ENCODE measurements around the gene LDLRAD4. TPM values are rescaled to one million over a fixed set of nuclear protein-coding genes. Genes with fewer than 3 reads are reported as not detected.

Gene LDLRAD4
- total RNA-seq, 1 donor = 50.9 TPM

DNA sequence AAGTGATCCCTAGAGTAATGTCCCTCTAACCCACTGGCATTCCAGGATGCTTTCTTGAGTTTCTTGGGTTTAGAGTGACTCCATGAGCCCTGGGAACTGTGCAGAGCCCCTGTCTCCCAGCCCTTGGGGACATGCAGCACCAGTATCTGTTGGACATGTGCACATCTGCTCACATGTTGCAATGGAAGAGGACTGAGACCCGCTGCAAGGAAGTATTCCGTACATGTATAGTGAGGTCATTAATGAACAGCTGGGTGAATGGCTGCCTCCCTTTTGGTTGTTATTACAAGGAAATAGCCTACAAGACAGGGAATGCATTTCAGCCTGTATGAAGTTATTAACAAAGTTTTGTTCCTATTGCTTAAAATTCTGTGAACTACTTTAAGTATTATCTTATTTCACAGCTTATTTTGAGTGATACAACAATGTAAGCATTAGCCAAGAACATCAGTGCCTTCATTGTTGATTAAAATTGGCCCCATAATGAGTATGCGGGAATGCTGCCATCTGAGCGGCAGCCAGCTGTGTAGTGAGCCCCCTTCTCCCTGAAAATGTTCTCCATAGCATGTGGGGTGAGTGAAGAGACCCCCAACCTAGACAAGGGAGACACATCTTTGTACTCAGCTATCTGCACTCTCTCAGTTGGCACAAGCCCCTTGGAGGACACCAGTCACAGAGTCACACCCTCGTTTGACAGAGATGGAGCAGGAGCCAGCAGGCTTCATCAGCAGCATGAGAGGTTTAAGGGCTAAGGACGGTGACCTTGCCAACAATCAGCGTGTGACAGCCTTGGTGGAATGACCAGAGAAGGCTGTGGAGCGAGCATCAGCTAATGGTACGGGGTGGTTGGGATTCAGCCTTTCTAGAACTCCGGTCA lies 420.4 kb downstream of the LDLRAD4 start:
- H3K27me3 ChIP-seq (ENCODE audit: insufficient read depth, low read length) = peaks cover 4% of the 10 kb centered on the region
- no peaks in the 10 kb centered on the region for H3K9me3 ChIP-seq (ENCODE audit: low read depth, low read length)
- H3K4me3 ChIP-seq (ENCODE audit: low read length) = no peak overlapping the region
- peaks cover 6% of the 10 kb centered on the region for H3K4me1 ChIP-seq (ENCODE audit: insufficient read depth, low read length)

DNA sequence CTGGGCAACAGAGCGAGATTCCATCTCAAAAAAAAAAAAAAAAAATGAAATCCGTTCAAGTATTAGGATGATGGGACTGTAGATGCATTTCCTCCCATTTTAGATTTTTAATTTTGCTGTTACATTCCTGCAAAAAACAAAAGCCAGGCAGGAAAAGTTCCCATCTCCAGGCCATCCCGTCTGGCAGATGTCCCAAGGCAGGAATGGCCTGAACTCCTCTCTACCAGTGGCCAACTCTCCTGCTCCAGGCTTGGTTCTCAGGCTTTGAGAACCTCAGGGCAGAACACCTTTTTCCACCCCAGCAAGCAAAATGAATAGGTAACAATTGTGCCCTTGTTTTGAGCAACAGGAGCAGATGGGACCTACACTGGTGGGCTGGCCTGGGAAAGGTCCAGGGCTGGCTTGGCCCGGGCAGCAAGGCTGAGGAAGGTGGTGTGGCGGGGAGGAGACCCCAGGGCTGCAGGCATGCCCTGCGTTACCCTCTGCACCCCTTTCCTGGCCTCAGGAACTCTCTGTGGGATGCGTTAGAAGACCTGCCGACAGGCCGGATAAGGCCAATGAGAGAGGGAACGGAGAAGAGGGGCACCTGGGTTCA lies 421.8 kb downstream of the LDLRAD4 start:
- H3K4me1 ChIP-seq (ENCODE audit: insufficient read depth, low read length) = peaks cover 6% of the 10 kb centered on the region
- no peak overlapping the region for H3K4me3 ChIP-seq (ENCODE audit: low read length)
- H3K27me3 ChIP-seq (ENCODE audit: insufficient read depth, low read length) = peaks cover 4% of the 10 kb centered on the region
- H3K9me3 ChIP-seq (ENCODE audit: low read depth, low read length) = no peaks in the 10 kb centered on the region

DNA sequence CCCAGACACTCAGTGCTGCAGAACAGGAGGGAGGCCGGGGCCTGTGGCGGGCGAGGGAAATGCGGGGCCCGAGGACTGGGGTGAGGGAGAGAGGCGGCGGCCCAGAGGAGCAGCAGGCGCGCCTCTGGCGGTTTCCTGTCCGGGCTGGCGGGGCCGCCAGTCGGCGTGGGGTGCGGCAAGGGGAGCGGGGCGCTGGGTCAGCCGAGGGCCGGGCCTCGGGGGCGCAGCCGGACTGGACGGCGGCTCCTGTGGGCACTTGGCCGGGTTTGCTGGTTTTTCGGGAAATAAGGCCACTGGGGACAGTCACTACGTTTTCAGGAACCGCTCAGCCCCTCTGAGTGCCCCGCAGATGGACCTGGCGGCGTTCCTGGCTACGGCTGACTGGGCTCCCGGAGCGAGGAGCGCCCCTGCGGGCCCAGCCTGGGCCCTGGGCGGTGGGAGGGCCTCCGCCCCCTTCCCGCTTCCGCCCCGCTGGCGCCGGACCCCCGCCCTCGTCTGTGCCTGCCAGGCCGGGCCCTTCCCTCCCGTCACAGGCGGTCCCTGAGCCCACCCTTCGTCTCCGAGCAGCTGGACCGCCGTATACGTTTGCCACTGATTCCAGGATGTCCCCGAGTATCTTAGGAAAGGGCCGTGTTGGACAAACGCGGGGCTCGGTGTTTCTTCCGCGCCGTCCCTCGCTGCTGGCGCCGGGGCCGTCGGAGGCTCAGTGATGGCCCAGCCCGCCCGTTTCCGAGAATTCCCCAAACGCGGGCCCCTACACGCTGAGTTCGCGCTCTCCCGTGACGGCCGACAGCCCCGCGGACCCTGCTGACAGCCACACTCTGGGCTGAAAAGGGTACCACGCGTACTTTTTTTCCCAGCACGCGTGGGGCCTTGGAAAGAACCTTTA lies 423.2 kb downstream of the LDLRAD4 start:
- H3K9me3 ChIP-seq (ENCODE audit: low read depth, low read length) = no peaks in the 10 kb centered on the region
- H3K27me3 ChIP-seq (ENCODE audit: insufficient read depth, low read length) = peaks cover 4% of the 10 kb centered on the region
- H3K4me3 ChIP-seq (ENCODE audit: low read length) = no peak overlapping the region
- peaks cover 6% of the 10 kb centered on the region for H3K4me1 ChIP-seq (ENCODE audit: insufficient read depth, low read length)

DNA sequence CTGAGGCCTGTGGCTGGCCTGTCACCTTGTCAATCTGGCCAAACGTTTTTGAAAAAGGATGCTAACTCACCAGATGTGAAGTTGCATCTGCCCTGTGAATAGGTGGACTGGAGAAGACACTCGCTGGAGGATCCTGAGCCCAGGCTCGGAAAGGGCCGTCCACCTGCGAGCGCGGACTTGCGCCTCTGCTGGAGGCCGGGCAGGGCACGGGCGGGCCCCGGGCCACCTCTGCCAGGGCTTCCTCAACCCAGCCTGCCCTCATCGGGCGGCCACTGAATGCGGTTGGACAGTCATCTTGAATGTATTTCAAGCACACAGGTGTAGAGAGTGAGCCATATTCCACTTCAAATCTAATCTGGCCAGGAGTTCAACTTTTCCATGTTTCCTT lies 423.9 kb downstream of the LDLRAD4 start:
- H3K4me3 ChIP-seq (ENCODE audit: low read length) = no peak overlapping the region
- H3K4me1 ChIP-seq (ENCODE audit: insufficient read depth, low read length) = peaks cover 6% of the 10 kb centered on the region
- peaks cover 4% of the 10 kb centered on the region for H3K27me3 ChIP-seq (ENCODE audit: insufficient read depth, low read length)
- no peaks in the 10 kb centered on the region for H3K9me3 ChIP-seq (ENCODE audit: low read depth, low read length)

DNA sequence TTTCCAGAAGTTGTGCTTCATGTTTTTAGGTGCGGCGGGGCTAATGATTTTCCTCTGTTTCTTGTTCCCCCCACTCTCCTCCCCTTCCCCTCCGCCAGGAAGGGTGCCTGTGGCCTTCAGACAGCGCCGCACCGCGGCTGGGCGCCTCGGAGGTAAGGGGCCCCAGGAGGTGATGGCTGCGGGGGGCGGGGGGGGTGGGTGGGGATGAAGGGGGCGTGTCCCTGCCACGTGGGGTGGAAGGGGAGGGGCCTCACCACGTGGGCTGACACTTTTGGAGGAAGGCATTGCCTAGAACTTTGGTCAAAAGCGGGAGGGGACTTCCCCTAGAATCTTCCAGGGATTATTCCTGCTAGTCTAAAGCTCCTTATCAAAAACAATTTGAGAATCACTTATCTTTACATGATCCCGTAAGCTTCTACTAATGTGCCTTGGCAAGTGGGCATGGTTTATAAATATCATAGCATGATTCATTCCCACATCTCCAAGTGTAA lies 424.7 kb downstream of the LDLRAD4 start:
- Histone ChIP-seq H3K27me3 (ENCODE audit: insufficient read depth, low read length) (peaks cover 4% of the 10 kb centered on the region), H3K4me3 (ENCODE audit: low read length) (no peak overlapping the region), H3K9me3 (ENCODE audit: low read depth, low read length) (no peaks in the 10 kb centered on the region), H3K4me1 (ENCODE audit: insufficient read depth, low read length) (peaks cover 6% of the 10 kb centered on the region)

DNA sequence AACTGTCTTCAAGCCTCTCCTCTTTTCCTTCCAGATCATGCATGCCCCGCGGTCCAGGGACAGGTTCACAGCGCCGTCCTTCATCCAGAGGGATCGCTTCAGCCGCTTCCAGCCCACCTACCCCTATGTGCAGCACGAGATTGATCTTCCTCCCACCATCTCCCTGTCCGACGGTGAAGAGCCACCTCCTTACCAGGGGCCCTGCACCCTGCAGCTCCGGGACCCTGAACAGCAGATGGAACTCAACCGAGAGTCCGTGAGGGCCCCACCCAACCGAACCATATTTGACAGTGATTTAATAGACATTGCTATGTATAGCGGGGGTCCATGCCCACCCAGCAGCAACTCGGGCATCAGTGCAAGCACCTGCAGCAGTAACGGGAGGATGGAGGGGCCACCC lies 426.5 kb downstream of the LDLRAD4 start:
- Histone ChIP-seq H3K4me1 (ENCODE audit: insufficient read depth, low read length) (peaks cover 6% of the 10 kb centered on the region), H3K9me3 (ENCODE audit: low read depth, low read length) (no peaks in the 10 kb centered on the region), H3K27me3 (ENCODE audit: insufficient read depth, low read length) (peaks cover 4% of the 10 kb centered on the region), H3K4me3 (ENCODE audit: low read length) (no peak overlapping the region)

DNA sequence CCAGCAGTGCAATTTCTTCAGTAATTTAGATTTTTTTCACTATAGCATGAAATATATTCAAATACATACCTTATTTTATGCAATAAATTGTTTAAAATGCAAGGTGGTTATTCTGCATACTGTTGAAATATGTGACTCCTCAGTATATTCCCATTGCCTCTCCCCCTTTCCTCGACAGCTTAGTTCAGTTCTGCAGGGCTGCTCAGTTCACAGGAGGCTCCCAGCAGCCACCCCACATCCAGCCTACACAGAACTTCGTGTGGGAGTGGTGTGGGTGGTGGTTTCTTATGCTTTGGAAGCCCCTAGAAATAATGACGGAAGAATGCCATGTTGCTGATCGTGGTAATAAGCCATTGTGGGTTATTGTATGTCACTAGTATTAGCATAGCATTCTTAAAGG lies 428.1 kb downstream of the LDLRAD4 start:
- Histone ChIP-seq H3K27me3 (ENCODE audit: insufficient read depth, low read length) (no peaks in the 10 kb centered on the region), H3K4me3 (ENCODE audit: low read length) (no peak overlapping the region), H3K9me3 (ENCODE audit: low read depth, low read length) (no peaks in the 10 kb centered on the region), H3K4me1 (ENCODE audit: insufficient read depth, low read length) (no peaks in the 10 kb centered on the region)

DNA sequence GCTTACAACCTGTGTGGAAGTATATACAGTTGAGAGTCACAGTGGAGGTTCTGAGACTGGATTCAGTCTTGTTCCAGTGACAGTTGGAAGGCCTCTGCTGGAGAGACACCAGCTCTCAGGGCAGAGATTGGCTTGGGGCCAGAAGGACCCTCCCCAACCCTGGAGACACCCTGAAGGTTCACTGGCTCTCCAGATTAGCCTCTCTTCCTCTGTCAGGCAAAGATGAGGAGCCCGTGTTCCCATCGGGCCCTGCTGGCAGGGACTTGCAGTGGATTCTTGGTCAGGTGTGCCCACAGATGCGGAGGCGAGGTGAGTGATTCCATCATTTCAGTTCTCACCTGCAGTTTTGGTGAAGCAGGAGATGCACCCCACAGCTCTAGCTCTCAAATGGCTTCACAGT lies 429.2 kb downstream of the LDLRAD4 start:
- no peaks in the 10 kb centered on the region for H3K4me1 ChIP-seq (ENCODE audit: insufficient read depth, low read length)
- no peaks in the 10 kb centered on the region for H3K9me3 ChIP-seq (ENCODE audit: low read depth, low read length)
- H3K27me3 ChIP-seq (ENCODE audit: insufficient read depth, low read length) = no peaks in the 10 kb centered on the region
- no peak overlapping the region for H3K4me3 ChIP-seq (ENCODE audit: low read length)

DNA sequence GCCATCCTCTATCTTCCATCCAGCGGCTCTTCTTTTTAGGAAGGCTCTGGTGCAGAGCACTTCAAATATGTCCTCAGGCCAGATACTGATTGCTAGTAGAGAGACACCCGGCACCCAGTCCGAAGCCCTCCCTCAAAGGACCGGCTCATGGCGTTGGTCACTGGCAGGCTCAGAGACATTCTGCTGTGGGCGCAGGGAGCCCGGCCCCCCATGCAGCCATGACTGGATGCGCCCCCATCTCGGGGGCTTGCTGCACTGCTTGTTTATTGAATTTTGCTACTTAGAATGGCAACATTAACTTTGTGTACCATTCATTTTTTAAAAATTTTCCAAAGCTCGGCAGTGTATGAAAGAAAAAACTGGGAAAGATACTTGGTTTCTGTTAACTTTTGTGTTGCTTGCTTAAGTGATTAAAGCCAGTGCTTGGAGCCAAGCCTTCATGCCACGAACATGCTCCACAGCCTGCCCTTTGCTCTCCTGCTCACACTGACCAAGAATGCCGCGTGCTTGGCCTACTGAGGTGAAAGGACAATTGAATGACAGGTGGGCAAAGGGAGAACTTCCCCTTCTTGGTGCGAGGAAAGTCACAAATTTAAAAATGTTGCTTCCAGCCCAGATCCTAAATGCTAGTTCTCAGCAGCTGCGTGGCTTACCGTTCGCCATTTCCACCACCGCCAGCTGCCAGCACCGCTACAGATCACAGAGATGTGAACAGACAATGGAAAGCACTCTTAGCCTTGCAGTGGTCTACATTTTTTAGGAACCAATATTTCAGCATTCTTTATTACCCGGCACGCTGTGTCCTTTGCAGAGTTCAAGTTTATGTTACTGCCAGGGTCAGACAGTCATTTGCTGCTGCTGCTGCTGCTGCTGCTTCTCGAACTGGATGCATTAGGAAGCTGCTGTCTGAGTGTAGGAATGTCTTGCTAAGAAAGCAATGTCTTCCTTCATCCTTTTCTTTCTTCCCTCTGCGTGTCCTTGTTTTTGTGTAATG lies 431.1 kb downstream of the LDLRAD4 start:
- no peaks in the 10 kb centered on the region for H3K4me1 ChIP-seq (ENCODE audit: insufficient read depth, low read length)
- no peaks in the 10 kb centered on the region for H3K27me3 ChIP-seq (ENCODE audit: insufficient read depth, low read length)
- H3K4me3 ChIP-seq (ENCODE audit: low read length) = no peak overlapping the region
- H3K9me3 ChIP-seq (ENCODE audit: low read depth, low read length) = no peaks in the 10 kb centered on the region

DNA sequence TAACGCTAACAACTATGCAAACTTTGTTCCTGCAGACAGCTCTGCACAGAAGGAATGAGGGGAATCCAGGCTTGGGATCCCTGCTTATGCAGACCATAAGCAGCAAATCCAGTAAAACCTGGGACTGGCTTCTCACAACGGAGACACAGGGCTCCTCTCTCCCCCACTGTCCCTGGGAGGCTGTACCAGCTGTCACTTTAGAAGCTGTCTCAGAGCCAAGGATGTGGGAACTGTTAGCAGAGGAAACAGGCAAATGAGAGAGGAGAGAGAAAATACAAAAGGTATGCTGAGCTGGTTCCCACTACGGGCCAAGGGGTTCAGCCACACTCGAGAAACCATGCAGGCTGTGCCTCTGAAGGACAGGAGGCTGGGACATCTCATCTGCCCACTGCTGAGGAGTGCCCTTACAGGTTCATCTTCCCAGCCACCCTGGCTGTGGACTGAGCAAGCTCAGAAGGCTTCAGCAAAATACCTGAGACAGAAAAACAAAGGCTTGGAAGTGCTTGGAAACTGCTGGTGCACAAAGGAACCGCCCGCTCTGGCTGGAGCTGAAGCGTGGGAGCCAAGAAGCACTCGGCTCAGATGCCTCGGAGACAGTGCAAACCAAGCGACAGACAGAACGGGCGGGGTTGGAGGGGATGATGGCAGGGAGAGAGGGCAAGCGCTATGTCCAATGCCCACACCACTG lies 435.3 kb downstream of the LDLRAD4 start:
- Histone ChIP-seq H3K9me3 (ENCODE audit: low read depth, low read length) (no peaks in the 10 kb centered on the region), H3K27me3 (ENCODE audit: insufficient read depth, low read length) (no peaks in the 10 kb centered on the region), H3K4me1 (ENCODE audit: insufficient read depth, low read length) (no peaks in the 10 kb centered on the region), H3K4me3 (ENCODE audit: low read length) (no peak overlapping the region)

DNA sequence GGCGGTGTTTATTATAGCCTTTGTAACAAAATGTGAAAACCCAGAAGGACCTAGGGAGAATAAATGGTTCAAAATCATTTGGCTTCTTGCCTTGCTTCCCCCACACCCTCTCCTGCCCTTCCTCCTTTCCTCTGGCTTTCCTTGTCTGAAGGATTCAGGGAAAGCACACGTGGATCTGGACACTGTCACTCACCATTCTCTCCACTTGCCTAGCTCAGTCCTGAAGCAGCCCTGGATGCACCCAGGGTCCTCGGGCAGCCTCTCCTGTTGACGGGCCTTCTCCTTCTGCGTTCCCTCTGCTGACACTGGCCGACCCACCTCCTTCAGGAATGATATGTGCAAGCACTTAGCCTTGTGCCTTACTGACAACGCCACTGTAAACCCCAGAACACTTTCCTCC lies 439.4 kb downstream of the LDLRAD4 start:
- Histone ChIP-seq H3K27me3 (ENCODE audit: insufficient read depth, low read length) (no peaks in the 10 kb centered on the region), H3K4me1 (ENCODE audit: insufficient read depth, low read length) (no peaks in the 10 kb centered on the region), H3K9me3 (ENCODE audit: low read depth, low read length) (no peaks in the 10 kb centered on the region), H3K4me3 (ENCODE audit: low read length) (no peak overlapping the region)

DNA sequence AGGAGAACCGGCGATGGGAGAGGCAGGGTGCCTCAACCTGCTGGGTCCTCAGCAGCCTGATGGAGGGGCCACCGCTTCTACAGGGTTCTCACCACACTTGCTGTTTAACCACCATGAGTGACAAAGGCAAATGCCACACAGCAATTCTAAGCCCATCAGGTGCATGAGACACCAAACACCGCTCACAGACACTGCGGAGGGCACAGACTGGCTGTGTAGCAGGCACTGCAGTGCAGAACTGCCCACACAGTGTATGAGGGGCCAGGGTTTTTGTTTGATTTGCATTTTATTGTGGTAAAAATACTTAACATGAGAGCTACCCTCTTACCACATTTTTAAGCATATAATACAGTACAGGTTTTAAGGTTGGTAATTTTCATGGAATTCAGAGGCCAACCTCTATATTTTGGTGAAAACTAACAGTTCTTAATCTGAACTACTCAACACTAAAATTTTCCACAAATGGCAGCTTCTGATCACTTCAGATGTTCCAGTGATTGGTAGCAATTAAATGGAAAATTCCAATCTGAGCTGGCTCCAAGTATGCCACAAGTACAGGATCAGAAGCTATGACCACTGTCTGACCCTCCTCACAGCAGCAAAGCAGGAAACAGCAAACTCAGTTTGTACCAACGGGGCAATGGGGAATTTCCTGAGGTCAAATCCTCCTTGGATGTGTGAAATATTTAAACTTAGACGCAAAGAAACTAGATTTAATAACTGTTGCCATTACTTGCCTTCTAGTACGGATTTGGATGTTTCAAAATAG lies 440.1 kb downstream of the LDLRAD4 start:
- Histone ChIP-seq H3K4me1 (ENCODE audit: insufficient read depth, low read length) (no peaks in the 10 kb centered on the region), H3K9me3 (ENCODE audit: low read depth, low read length) (no peaks in the 10 kb centered on the region), H3K27me3 (ENCODE audit: insufficient read depth, low read length) (no peaks in the 10 kb centered on the region), H3K4me3 (ENCODE audit: low read length) (no peak overlapping the region)

DNA sequence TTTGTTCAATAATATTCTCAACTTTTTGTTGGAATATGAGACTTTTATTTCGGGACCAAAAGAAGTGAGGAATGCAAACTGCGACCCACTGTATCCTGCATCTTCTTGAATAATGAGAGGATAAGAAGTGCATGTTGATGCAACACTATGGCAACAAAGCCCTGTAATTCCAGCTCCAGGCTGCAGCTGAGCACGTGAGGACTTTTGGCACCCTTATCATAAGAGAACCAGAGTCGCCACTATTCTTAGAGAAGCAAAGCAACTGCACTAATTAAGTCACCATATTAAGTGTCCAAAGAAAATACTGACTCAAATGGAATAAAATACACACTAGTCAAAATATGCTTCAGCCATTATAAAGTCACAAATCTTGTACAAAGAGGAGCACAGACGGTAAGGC lies 441.9 kb downstream of the LDLRAD4 start:
- Histone ChIP-seq H3K4me3 (ENCODE audit: low read length) (no peak overlapping the region), H3K27me3 (ENCODE audit: insufficient read depth, low read length) (no peaks in the 10 kb centered on the region), H3K4me1 (ENCODE audit: insufficient read depth, low read length) (no peaks in the 10 kb centered on the region), H3K9me3 (ENCODE audit: low read depth, low read length) (no peaks in the 10 kb centered on the region)

All from mononuclear cell (primary cell).